ENCODE data around the gene FOXD3.
A peak's percentile ranks its signal among the peaks of the same experiment; 100 is the strongest.

Gene FOXD3

GRCh38 chr1:63362073-63362472, 39.7 kb downstream of the FOXD3 start:
- DNase-seq (ENCODE audit: low read depth in 2 of 2), result no peak

- no peak for DNase-seq (ENCODE audit: low read depth in 2 of 2)
Measured at GRCh38 chr1:63362578-63362977, 40.2 kb downstream of the FOXD3 start.

GRCh38 chr1:63363014-63363413, 40.6 kb downstream of the FOXD3 start:
- no peak for DNase-seq (ENCODE audit: low read depth in 2 of 2)

- no peak for DNase-seq (ENCODE audit: low read depth in 2 of 2)
Measured at GRCh38 chr1:63366908-63367214, 44.5 kb downstream of the FOXD3 start.

- peak; percentile 79 to 84 for DNase-seq (ENCODE audit: low read depth in 2 of 2)
Measured at GRCh38 chr1:63367215-63368103, 45.1 kb downstream of the FOXD3 start, which contains the start of gene ALG6. TSS of gene ALG6 (plus strand) at chr1:63367627. CDS start at chr1:63370978, 3,351 bp downstream.

- no peak for DNase-seq (ENCODE audit: low read depth in 2 of 2)
Measured at GRCh38 chr1:63368131-63368530, 45.8 kb downstream of the FOXD3 start.
